ENCODE data around the gene ADO. TPM values are rescaled to one million over a fixed set of nuclear protein-coding genes. Genes with fewer than 3 reads are reported as not detected.
A peak's percentile ranks its signal among the peaks of the same experiment; 100 is the strongest.
"Not testable (repeated sequence)": the region's sequence is repeated elsewhere in the genome, so short reads cannot be mapped to it uniquely, and the experiment has no call there.

The ADO gene
- total and polyA plus RNA-seq, 9 of the 15 experiments (the other 6 are each of a cell fraction or from before 2014, with no cell fraction given), result 3.0 to 20.0 (median 16.1) TPM

DNA sequence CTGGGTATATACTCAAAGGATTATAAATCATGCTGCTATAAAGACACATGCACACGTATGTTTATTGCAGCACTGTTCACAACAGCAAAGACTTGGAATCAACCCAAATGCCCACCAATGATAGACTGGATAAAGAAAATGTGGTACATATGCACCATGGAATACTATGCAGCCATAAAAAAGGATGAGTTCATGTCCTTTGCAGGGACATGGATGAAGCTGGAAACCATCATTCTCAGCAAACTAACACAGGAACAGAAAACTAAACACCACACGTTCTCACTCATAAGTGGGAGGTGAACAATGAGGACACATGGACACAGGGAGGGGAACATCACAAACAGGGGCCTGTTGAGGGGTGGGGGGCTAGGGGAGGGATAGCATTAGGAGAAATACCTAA, 16.2 kb upstream of the ADO start:
- BruUV-seq (replicated peaks); H3K4me3 ChIP-seq; DNase-seq (ENCODE audit: extremely low read depth in 1 of 4, low spot score in 3 of 4); H3K36me3 ChIP-seq (ENCODE audit: control insufficient read depth, insufficient read depth, low read length); H3K4me2 ChIP-seq (ENCODE audit: insufficient read depth, low read length); FAIRE-seq; H3K9ac ChIP-seq (ENCODE audit: insufficient read depth in 1 of 2, low read depth in 2 of 2, low read length in 2 of 2); H3K9me3 ChIP-seq (replicated peaks; ENCODE audit: control insufficient read depth, insufficient read depth, low read depth, low read length); in situ Hi-C loops (cut with MboI); CTCF ChIA-PET (ENCODE audit: low intra/inter-chr PET ratio); ATAC-seq; H3K79me2 ChIP-seq (ENCODE audit: control insufficient read depth, insufficient read depth, low read length); intact Hi-C loops (cut with micrococcal nuclease); H3K4me1 ChIP-seq (replicated peaks in 1 of 2; ENCODE audit: control insufficient read depth in 2 of 2, insufficient read depth in 2 of 2, low read length in 2 of 2); H2AFZ ChIP-seq (ENCODE audit: low read depth, low read length); H3K9me1 ChIP-seq (ENCODE audit: control insufficient read depth, insufficient read depth, low read length); H3K27ac ChIP-seq (ENCODE audit: extremely low read depth, low read depth, low read length); H4K20me1 ChIP-seq (replicated peaks; ENCODE audit: control insufficient read depth, insufficient read depth, low read length): not testable (repeated sequence)
- 6% methylated on average over 2 of the region's 2 CpGs for WGBS (ENCODE audit: insufficient coverage, low coverage, missing lambda C conversion rate)
- 0 out of 2 replicates have a peak, but pooled peaks have one; percentile 12 for TF ChIP-seq BCOR (IDR thresholded peaks at IDR 0.05)
- peak; percentile 36 for TF ChIP-seq ZNF146 (CRISPR knock-in tag; IDR thresholded peaks at IDR 0.05; ENCODE audit: unreplicated experiment)
- POLR2A ChIA-PET, result interaction anchor here (1.9 kb wide), 1 partner anchor 11 kb away, joined by 7 read pairs; no protein-coding TSS in a partner anchor
- H3K27me3 ChIP-seq (ENCODE audit: control insufficient read depth in 2 of 2, insufficient read depth in 2 of 2, low read length in 2 of 2), result peaks cover 7 to 26% of the 10 kb centered on the region in 2 experiments; a peak in 4 of 5 replicates

DNA sequence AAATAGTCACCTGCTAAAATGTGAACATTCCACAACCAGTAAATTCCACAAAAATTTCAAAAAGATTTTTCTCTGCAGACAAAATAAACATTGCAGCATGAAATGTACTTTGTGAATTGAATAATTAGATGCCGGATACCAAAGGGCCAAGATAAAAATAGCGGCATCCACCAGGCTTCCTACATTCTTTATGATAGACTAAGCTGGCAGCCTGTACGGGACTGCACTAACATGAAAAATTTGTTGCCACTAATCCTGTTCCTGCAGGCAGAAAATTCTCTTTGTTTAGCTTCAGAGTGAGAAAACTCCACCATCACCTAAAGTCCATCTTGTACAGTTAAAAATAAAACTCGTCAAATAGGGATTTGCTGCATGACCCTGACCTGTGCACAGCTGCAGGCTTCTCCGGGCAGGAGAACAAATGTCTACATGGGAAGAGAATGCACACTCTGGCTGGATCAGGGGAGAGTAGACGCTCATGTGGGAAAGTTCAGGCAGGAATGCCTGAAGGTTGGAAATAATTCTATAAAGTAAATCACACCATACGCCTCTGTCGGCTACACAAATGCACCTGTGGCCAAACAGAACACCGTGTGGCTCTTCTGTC, 15.6 kb upstream of the ADO start:
- Histone ChIP-seq H3K4me3 (no peak overlapping the region), H3K9me1 (ENCODE audit: control insufficient read depth, insufficient read depth, low read length) (no peaks in the 10 kb centered on the region), H3K4me1 (replicated peaks in 1 of 2; ENCODE audit: control insufficient read depth in 2 of 2, insufficient read depth in 2 of 2, low read length in 2 of 2) (no peaks in the 10 kb centered on the region), H3K27ac (ENCODE audit: extremely low read depth, low read depth, low read length) (no peak overlapping the region), H3K36me3 (ENCODE audit: control insufficient read depth, insufficient read depth, low read length) (no peaks in the 10 kb centered on the region), H3K4me2 (ENCODE audit: insufficient read depth, low read length) (no peak overlapping the region), H3K27me3 (ENCODE audit: control insufficient read depth in 2 of 2, insufficient read depth in 2 of 2, low read length in 2 of 2) (peaks cover 7 to 26% of the 10 kb centered on the region in 2 experiments; a peak in 4 of 5 replicates), H3K9ac (ENCODE audit: insufficient read depth in 1 of 2, low read depth in 2 of 2, low read length in 2 of 2) (no peak overlapping the region), H3K9me3 (replicated peaks; ENCODE audit: control insufficient read depth, insufficient read depth, low read depth, low read length) (no peaks in the 10 kb centered on the region), H3K79me2 (ENCODE audit: control insufficient read depth, insufficient read depth, low read length) (no peaks in the 10 kb centered on the region), H2AFZ (ENCODE audit: low read depth, low read length) (no peak overlapping the region), H4K20me1 (replicated peaks; ENCODE audit: control insufficient read depth, insufficient read depth, low read length) (no peaks in the 10 kb centered on the region)
- ChIA-PET POLR2A (interaction anchor here (0.6 to 1.9 kb wide), 2 partner anchors 11 to 29 kb away, joined by 3 to 7 read pairs; no protein-coding TSS in a partner anchor), CTCF (ENCODE audit: low intra/inter-chr PET ratio) (no interaction called here)
- 0% methylated on average over 9 of the region's 9 CpGs for WGBS (ENCODE audit: insufficient coverage, low coverage, missing lambda C conversion rate)
- in situ Hi-C loops (cut with MboI) (no loop called here), intact Hi-C loops (cut with micrococcal nuclease) (no loop called here)
- ATAC-seq, result no peak
- TF ChIP-seq TEAD1 (CRISPR knock-in tag; IDR thresholded peaks at IDR 0.05) (no peak), HEY1 (CRISPR knock-in tag; IDR thresholded peaks at IDR 0.05; ENCODE audit: borderline replicate concordance) (no peak), POLR2AphosphoS2 (IDR thresholded peaks at IDR 0.05; ENCODE audit: low read length) (no peak)
- TF ChIP-seq, protein P1, sequence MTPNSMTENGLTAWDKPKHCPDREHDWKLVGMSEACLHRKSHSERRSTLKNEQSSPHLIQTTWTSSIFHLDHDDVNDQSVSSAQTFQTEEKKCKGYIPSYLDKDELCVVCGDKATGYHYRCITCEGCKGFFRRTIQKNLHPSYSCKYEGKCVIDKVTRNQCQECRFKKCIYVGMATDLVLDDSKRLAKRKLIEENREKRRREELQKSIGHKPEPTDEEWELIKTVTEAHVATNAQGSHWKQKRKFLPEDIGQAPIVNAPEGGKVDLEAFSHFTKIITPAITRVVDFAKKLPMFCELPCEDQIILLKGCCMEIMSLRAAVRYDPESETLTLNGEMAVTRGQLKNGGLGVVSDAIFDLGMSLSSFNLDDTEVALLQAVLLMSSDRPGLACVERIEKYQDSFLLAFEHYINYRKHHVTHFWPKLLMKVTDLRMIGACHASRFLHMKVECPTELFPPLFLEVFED (CRISPR knock-in tag; conservative IDR thresholded peaks at IDR 0.05), result no peak
- TF ChIP-seq, protein P2, sequence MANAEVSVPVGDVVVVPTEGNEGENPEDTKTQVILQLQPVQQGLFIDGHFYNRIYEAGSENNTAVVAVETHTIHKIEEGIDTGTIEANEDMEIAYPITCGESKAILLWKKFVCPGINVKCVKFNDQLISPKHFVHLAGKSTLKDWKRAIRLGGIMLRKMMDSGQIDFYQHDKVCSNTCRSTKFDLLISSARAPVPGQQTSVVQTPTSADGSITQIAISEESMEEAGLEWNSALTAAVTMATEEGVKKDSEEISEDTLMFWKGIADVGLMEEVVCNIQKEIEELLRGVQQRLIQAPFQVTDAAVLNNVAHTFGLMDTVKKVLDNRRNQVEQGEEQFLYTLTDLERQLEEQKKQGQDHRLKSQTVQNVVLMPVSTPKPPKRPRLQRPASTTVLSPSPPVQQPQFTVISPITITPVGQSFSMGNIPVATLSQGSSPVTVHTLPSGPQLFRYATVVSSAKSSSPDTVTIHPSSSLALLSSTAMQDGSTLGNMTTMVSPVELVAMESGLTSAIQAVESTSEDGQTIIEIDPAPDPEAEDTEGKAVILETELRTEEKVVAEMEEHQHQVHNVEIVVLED (CRISPR knock-in tag; IDR thresholded peaks at IDR 0.05), result no peak
- TF ChIP-seq, protein P3, sequence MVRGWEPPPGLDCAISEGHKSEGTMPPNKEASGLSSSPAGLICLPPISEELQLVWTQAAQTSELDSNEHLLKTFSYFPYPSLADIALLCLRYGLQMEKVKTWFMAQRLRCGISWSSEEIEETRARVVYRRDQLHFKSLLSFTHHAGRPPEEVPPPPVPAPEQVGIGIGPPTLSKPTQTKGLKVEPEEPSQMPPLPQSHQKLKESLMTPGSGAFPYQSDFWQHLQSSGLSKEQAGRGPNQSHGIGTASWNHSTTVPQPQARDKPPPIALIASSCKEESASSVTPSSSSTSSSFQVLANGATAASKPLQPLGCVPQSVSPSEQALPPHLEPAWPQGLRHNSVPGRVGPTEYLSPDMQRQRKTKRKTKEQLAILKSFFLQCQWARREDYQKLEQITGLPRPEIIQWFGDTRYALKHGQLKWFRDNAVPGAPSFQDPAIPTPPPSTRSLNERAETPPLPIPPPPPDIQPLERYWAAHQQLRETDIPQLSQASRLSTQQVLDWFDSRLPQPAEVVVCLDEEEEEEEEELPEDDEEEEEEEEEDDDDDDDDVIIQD (CRISPR knock-in tag; IDR thresholded peaks at IDR 0.05), result no peak
- DNase-seq (ENCODE audit: extremely low read depth in 1 of 4, low spot score in 3 of 4), result no peak
- BruUV-seq (replicated peaks), result no TSS peak
- FAIRE-seq, result no peak

All from K562 (cell line).